LHCN-M2 (cell line): ENCODE data around the gene TTC7B. TPM values are rescaled to one million over a fixed set of nuclear protein-coding genes. Genes with fewer than 3 reads are reported as not detected.

Experiments used
- DNase-seq: peaks from one replicate; pipeline ENCODE4 v3.0.0-alpha.2; 2012; ENCODE audit warnings: low read depth
- total RNA-seq: library from RNA; depleted of rRNA; stranded (reverse); fragments of >200 nt; gene quantifications from 2 replicates; pipeline ENCODE4 v1.2.3, GENCODE V29; 2014

Gene TTC7B
- total RNA-seq, 1 experiment from 2014 or later: 36.4 TPM

GRCh38 chr14:90648421-90648820, 167.8 kb downstream of the TTC7B start:
- DNase-seq: no peak

- no peak for DNase-seq
These were observed 168.7 kb downstream of the TTC7B start for GRCh38 chr14:90647473-90648005.

DNA sequence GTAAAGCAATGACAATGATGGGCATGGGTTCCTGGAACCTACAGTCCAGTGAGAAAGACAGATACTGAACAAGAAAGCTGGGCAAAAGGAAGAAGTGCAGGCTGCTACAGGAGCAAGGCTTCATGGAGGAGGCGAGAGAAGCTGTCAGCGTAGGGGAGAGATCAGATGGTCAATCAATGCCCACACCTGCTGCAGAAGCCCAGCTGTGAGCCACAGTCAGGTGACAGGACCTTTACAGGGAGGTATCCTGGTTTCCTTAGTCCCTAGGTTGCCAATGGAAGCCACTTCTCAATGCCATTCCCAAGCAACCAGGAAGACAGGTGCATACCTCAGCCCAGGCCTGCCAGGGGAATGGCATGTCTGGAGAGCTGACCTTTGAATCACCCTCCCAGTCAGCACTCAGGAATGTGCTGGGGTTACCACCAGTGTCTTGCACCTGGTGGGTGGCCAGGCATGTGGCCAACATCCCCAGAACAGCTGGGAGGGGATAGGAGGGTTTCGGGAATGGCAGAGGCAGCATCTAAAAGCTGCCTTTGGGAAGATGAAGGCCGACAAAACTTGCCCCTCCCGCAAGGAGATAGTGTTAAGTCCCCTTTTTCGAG, 170.3 kb downstream of the TTC7B start:
- DNase-seq: peak; percentile 98

DNA sequence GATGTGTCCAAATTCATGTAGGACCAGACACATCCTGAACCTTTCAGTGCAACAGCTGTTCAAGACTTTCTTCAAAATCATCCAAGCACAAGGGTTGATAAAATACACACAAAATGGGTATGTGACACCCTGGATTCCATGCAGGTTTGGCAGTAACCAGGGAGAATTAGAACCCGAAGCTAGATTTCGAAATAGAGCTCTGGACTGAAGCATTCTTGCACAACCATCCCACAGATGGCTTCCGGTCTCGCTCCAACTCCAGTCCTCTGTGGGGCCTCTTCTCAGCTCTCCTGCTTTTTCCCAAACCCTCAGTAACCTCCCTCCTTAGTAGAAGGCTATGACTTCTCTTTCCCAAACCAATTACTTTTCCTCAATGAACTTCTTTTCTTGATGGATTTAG, 171.3 kb downstream of the TTC7B start:
- DNase-seq: peak; percentile 81

DNA sequence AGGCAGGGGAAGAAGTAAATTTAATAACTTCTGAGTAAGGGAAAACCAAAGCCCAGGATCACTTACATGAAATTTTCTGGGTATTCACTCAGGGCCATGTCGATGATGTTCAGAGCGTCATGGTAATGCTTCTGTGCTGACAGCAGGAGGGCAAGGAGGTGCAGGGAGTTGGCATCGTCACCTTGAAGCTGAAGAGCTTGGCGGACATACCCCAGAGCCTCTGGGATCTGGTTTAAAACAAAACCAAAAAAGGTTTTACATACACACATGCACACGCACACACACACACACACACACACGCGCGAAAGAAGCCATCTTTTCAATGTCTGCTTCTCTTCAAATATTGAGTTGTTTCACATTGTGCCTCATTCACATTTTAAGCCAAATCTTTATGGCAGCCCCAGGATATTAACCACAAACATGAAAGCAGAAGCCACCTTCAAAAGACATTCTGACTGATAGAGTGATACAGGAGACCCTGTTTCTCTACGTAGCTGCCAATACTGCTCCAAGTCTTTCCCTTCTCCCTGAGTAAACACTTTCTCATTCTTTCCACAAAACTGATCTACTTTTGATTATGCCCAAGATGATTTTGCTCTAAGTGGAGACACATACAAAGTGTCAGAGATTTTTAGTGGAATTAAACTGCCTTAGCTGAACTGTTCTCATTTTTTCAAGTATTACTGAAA, 172.1 kb downstream of the TTC7B start:
- DNase-seq: no peak

DNA sequence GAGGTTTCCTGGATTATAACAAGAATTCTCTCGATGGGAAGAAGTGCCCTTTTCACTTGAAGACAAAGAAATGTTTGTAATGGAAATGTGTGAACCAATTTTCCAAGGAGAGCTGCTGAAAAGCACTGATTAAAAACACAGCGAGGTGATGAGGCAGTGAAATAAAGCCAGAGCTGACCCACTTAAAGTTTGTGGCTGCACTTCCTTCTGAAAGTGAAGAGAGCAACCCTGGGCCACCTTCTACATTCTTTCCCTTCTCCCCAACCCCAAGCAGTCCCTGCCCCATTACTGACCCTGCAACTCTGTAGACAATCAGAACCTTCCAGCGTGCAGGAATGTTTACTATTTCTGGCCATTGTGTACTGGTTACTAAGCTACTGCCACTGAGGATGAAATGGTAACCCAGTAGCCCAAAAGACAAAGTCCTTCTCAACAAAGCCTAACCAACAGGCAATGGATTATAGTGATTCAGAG, 173.9 kb downstream of the TTC7B start:
- no peak for DNase-seq

GRCh38 chr14:90641615-90642243, 174.5 kb downstream of the TTC7B start:
- no peak for DNase-seq

DNA sequence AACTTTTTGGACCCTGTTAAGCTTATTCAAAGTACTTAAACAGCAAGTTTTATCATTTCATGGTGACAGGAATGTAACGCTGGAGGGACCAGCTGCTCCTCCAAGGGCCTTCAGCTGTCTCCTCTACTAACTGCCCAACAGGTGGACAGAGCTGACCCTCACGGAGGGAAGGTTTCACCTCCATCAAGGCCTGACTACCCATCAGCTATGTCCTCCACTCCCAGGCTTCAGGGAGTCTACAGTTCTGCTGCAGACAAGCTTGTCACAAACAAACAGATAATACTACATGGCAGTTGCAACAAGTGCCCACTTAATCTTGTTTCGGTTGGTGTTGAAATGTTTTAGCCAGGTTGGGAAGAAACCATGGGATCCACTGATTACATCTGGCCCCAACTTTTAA, 175.1 kb downstream of the TTC7B start:
- no peak for DNase-seq

- DNase-seq: no peak
These were observed 176.6 kb downstream of the TTC7B start for GRCh38 chr14:90639641-90640040.

DNA sequence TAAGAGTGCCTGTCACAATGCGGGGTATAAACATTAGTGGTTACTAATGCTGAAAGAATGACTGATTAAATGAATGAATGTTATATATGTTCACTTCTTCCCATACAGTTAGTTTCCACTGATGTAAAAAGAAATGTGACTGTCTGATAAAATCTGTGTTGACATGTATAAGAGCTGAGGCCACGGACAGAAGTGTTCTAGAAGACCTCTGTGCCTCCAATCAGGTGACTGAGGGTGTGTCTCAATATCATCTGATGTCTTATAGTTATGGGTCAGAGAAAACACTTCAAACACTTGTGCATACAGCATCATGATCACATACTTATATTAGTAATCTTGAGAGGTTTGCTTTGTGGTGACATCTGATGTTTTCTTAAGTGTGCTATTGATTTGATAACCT, 183.4 kb downstream of the TTC7B start:
- no peak for DNase-seq

- DNase-seq: no peak
These were observed 183.8 kb downstream of the TTC7B start for GRCh38 chr14:90632451-90632850.

GRCh38 chr14:90630171-90630806, 185.9 kb downstream of the TTC7B start:
- DNase-seq: no peak

DNA sequence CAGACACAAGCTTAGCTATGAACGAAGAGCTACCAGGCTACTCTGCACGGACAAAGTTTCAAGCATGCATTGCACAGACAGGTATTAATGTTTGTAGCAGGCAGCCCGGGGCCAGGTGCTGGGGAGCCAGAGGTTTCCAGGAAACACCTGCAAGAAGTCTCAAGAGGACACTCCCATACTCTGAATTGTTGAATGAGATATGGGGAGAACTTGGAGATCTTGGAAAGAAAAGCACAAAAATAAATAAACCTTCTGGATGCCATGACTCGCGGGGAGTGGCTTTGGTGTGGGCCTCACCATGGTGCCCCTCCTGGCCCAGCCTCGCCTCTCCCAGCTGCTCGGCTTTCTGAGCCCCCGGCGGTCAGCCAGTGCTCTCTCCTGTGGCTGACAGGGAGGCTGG, 186.8 kb downstream of the TTC7B start:
- DNase-seq: no peak

DNA sequence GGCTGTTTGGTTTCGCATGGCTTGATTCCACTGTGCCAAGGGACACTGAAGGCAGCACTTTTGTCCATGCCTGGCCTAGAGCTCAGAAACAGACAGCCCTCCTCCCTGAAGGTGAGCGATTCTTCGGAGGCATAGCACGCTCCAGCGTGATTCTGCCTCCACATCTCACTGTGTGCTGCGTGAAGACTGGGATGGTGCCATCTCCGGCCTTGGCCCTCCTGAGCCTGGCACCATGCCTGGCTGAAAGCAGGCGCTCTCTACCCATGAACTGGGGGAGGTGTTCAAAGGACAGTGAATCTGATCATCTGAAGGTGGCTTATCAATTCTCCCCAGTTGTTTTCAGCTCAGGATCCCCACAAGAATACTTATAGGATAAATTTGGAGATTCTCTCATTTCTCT, 187.4 kb downstream of the TTC7B start:
- no peak for DNase-seq

DNA sequence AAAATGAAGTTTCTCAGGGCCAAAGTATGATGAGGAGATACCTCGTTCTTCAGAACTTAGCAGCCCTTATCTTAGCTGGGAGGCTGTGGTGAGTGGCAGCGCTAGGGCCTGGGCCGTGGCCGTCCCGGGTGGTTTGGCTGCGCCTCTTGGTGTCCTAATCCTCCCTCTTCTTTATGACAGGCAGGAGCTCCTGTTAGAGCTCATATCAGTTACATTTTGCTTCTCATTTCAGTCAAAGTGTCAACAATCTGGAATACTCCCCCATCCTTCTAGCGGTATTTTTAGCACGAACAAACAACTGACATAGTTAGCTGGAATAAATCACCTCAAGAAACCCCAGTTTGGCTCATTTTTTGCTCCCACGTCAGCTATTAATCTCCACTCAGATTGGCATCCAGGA, 188.8 kb downstream of the TTC7B start:
- peak; percentile 73 for DNase-seq

DNA sequence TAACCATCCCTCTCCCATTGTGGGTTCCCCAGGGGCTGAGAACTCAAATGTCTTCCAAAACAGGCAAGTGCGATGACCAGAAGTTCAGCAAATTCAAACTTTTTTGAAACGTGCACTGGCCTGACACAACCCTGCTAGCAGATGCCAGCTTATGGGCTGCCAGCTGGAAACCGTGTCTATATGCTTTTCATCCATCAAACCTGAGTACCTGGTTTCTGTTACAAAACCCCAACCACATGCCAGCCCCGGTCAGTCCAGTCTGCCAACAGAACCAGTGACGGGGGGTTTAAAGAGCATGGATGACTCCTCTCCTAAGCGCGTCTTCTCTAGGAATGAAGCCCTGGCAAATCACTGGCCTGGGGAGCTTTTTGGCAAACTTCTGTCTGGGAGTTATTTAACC, 189.7 kb downstream of the TTC7B start:
- no peak for DNase-seq

DNA sequence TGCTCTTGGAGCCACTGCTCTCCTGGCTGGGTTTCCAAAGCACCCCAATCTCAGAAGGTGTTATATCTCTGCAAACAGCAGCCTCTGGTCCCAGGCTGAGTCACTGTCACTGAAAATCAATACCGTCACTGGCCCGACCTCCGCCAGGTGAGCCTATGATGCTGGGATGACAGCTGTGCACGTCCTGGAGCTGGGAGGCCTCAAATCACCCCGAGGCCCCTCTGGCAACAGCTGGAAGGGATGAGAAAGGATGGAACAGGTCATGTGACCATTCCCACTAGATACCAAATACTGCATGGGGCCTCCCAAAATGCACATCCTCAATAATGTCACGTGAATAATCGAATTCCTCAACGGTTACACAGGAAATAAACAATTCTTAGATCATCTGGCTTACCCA, 190.8 kb downstream of the TTC7B start:
- DNase-seq: no peak

DNA sequence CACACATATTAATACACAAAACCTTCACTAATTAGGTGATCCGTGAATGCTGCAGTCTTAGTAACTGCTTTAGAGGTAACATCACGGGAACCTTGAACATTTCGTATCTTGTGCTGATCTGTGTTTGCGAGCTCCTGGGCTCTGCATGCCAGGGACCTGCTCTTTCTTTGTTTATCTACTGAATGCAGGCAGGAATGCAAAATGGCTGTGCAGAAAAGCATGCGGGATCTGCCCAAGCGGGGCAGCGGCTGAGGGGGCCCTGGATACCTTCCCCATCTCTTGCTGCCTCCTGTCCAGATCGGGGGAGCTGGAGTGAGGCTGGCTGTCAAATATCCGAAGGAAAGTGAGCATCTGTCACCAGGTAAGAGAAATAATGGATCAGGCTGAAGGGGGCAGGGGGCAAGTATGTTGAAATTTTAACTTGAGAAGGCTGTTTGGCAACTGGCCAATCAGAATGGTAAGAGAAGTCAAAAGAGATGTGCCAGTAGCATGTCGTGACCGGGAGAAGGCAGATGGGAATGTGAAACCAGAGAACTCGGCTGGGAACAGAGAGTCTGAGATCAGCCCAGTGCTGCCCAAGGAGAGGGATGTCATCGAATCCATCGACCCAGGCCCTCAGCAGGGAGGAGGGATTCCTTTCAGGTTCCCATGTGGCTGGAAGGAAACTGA, 191.4 kb downstream of the TTC7B start:
- no peak for DNase-seq

DNA sequence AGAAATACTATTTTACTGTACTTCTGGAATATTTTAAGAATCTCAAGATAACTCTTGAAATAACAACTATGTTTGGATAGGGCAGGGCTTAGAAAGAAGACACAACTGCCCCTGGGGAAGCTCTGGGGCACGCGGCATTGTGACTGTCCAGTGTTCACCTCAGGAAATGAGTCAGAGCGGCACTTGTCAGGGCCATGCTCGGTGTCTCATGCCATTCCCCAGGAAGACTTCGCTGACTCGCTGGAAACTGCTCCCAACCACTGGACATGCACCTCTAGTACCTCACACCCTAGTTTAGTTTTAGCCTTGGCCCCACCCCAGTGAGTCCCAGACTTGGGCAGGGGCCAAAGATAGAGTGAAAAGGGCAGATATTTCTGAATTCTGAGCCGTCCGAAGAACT, 192.0 kb downstream of the TTC7B start:
- peak; percentile 66 for DNase-seq

DNA sequence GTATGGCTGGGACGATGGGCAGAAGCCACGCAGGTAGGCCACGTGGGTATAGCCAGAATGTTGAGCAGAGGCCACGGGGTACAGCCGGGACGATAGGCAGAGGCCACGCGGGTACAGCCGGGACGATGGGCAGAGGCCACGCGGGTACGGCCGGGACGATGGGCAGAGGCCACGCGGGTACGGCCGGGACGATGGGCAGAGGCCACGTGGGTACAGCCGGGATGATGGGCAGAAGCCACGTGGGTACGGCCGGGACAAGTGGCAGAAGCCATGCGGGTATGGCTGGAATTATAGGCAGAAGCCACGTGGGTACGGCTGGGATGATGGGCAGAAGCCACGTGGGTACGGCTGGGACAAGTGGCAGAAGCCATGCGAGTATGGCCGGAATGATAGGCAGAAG, 195.0 kb downstream of the TTC7B start:
- DNase-seq: no peak

DNA sequence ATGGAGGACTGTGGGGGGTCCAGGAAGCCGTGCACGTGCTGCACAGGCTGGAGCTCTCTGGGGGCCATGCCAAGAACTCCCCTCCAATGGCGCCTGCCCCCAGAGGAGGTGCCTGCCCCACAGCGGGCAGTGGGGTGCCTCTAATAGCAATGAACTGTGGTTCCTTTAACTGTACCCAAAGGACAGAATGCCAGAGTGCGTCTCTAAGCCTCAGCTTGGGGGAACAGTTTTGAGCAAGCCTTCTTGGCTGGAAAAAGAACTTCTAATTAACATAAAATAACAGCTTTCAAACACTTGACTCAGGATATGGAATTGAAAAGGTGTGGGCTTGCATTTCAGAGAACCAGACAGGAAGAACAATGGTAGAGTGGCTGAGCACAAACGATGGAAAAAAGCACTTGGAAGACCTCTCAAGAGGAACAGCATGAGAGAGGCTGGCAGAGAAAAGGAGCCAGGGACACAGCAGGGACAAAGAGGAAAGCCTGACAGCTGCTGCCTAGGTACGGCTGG, 195.6 kb downstream of the TTC7B start:
- no peak for DNase-seq

GRCh38 chr14:90619911-90620310, 196.3 kb downstream of the TTC7B start:
- no peak for DNase-seq
